ENCODE data around the gene SRCAP.

The SRCAP gene

GRCh38 chr16:30771726-30772125, 72.8 kb downstream of the SRCAP start:
- Histone ChIP-seq H3K4me1 (ENCODE audit: control insufficient read depth, insufficient read depth, low read length) (no peaks in the 10 kb centered on the region), H3K9me3 (ENCODE audit: control insufficient read depth, insufficient read depth, low read depth, low read length) (no peaks in the 10 kb centered on the region), H3K27ac (ENCODE audit: extremely low read depth, low read depth, low read length) (no peak overlapping the region), H3K4me3 (ENCODE audit: low read depth, low read length) (no peak overlapping the region), H3K36me3 (ENCODE audit: control insufficient read depth in 2 of 2, insufficient read depth in 1 of 2, low read length in 2 of 2) (peaks cover 19 to 83% of the 10 kb centered on the region in 2 experiments; a peak in 2 of 3 replicates)
- CTCF ChIA-PET = interaction anchor here (1.0 kb wide), 1 partner anchor 43 kb away, joined by 3 read pairs; no protein-coding TSS in a partner anchor
- POLR2A ChIA-PET = interaction anchor here (0.7 to 1.9 kb wide), 3 partner anchors 15 to 166 kb away, joined by 3 to 7 read pairs (median 3); partner anchors contain the start of genes PHKG2 and ZNF629
- no peak for TF ChIP-seq WT1 (tag by site-specific recombination; IDR thresholded peaks at IDR 0.05)
- no peak for TF ChIP-seq PRDM6 (tag by site-specific recombination; IDR thresholded peaks at IDR 0.05)
- TF ChIP-seq ZBTB11 (tag by site-specific recombination; conservative IDR thresholded peaks at IDR 0.05; ENCODE audit: low read depth) = no peak
- no peak for TF ChIP-seq ZNF621 (tag by site-specific recombination; IDR thresholded peaks at IDR 0.05)

GRCh38 chr16:30773826-30774225, 74.9 kb downstream of the SRCAP start:
- Histone ChIP-seq H3K9me3 (ENCODE audit: control insufficient read depth, insufficient read depth, low read depth, low read length) (no peaks in the 10 kb centered on the region), H3K4me1 (ENCODE audit: control insufficient read depth, insufficient read depth, low read length) (no peaks in the 10 kb centered on the region; the same call in 1 of the 2 replicates), H3K36me3 (ENCODE audit: control insufficient read depth in 2 of 2, insufficient read depth in 1 of 2, low read length in 2 of 2) (peaks cover 10 to 67% of the 10 kb centered on the region in 2 experiments; a peak in 2 of 3 replicates), H3K27ac (ENCODE audit: extremely low read depth, low read depth, low read length) (no peak overlapping the region), H3K4me3 (ENCODE audit: low read depth, low read length) (no peak overlapping the region)
- ChIA-PET POLR2A (interaction anchor here (2.2 to 2.6 kb wide), 4 partner anchors 10 to 25 kb away, joined by 8 to 34 read pairs (median 20); partner anchors contain the start of gene PHKG2), CTCF (interaction anchor here (0.5 to 0.6 kb wide), 2 partner anchors 80 to 292 kb away, joined by 3 to 5 read pairs; no protein-coding TSS in a partner anchor)
- no peak for TF ChIP-seq ZNF560 (tag by site-specific recombination; IDR thresholded peaks at IDR 0.05; ENCODE audit: borderline replicate concordance)
- 0 out of 2 replicates have a peak, but pooled peaks have one; percentile 38 for TF ChIP-seq PATZ1 (tag by site-specific recombination; IDR thresholded peaks at IDR 0.05)

- TF ChIP-seq ZSCAN18 (tag by site-specific recombination; IDR thresholded peaks at IDR 0.05) = no peak
- TF ChIP-seq ZBTB26 (tag by site-specific recombination; optimal IDR thresholded peaks at IDR 0.05) = no peak
- 0 out of 2 replicates have a peak, but pooled peaks have one; percentile 7 for TF ChIP-seq ZNF449 (tag by site-specific recombination; IDR thresholded peaks at IDR 0.05)
- no peak for TF ChIP-seq ZNF211 (tag by site-specific recombination; IDR thresholded peaks at IDR 0.05; ENCODE audit: low read depth)
- peak; percentile 48; the same call in 1 of the 2 replicates for TF ChIP-seq IKZF3 (tag by site-specific recombination; IDR thresholded peaks at IDR 0.05)
- peak; percentile 60 for TF ChIP-seq GLIS1 (tag by site-specific recombination; IDR thresholded peaks at IDR 0.05)
- TF ChIP-seq ZNF433 (tag by site-specific recombination; IDR thresholded peaks at IDR 0.05; ENCODE audit: low read depth) = no peak
- TF ChIP-seq GLIS2 (tag by site-specific recombination; IDR thresholded peaks at IDR 0.05) = peak; percentile 44
- TF ChIP-seq ZNF341 (tag by site-specific recombination; IDR thresholded peaks at IDR 0.05; ENCODE audit: low read depth) = 0 out of 2 replicates have a peak, but pooled peaks have one; percentile 27
- TF ChIP-seq KLF8 (tag by site-specific recombination; IDR thresholded peaks at IDR 0.05) = no peak
- Histone ChIP-seq H3K36me3 (ENCODE audit: control insufficient read depth in 2 of 2, insufficient read depth in 1 of 2, low read length in 2 of 2) (peaks cover 8 to 62% of the 10 kb centered on the region in 2 experiments; a peak in 2 of 3 replicates), H3K9me3 (ENCODE audit: control insufficient read depth, insufficient read depth, low read depth, low read length) (no peaks in the 10 kb centered on the region), H3K27ac (ENCODE audit: extremely low read depth, low read depth, low read length) (peak overlapping the region; percentile 92; the same call in 1 of the 2 replicates), H3K4me1 (ENCODE audit: control insufficient read depth, insufficient read depth, low read length) (no peaks in the 10 kb centered on the region; the same call in 1 of the 2 replicates), H3K4me3 (ENCODE audit: low read depth, low read length) (peak overlapping the region; percentile 76; the same call in 1 of the 2 replicates)
- CTCF ChIA-PET = interaction anchor here (0.7 to 1.1 kb wide), 2 partner anchors 127 to 249 kb away, joined by 3 to 7 read pairs; no protein-coding TSS in a partner anchor
- POLR2A ChIA-PET = interaction anchor here (0.6 to 2.6 kb wide), 20 partner anchors 8 to 707 kb away, joined by 3 to 34 read pairs (median 6); partner anchors contain the start of genes FBXL19, PHKG2, PRR14 and ZNF629
Measured at GRCh38 chr16:30774367-30775130, 75.6 kb downstream of the SRCAP start.

Measured in HEK293 (cell line).